NT2/D1 (cell line): ENCODE measurements around the gene IL22.

Experiments used
- SUZ12 ChIP-seq: IDR thresholded peaks from 2 replicates; pipeline ENCODE4 v1.6.1; 2011; ENCODE audit not compliant: insufficient read length, insufficient read depth; ENCODE audit errors: extremely low read depth
- YY1 ChIP-seq: IDR thresholded peaks from 2 replicates; pipeline ENCODE4 v1.6.1; 2011; ENCODE audit not compliant: insufficient read length, insufficient read depth
- ZNF274 ChIP-seq: IDR thresholded peaks from 2 replicates; pipeline ENCODE4 v1.6.1; 2011; ENCODE audit warnings: mild to moderate bottlenecking, low read depth, low read length

DNA sequence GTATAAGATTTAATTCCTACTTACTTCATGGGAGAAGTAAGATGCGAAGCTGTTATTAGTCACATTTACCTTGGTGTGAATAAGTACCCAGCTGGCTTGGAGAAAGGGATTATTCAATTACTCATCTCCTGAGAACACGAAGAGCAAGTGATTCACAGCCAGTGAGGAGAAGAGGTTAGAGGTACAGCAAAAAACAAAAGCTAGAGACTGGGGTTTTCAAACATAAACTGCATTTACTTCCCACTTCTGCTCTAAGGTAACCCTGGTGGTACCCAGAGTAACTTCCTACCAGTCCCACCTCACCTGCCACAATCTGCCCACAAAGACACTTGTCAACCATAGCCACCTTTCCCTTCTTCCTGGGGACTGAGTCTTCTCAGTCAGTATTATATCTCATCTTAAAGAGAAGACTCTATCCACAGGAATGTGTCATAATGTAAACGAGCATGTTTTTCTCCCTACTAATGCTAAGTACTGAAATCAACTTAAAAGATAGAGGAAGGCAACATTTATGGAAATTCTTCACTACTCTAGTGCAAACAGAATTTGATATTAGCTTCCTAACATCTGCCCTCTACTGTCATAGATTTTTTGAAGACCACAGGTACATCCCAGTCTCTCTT is 6.0 kb upstream of the IL22 start:
- TF ChIP-seq YY1 (no peak), ZNF274 (no peak), SUZ12 (no peak)
